Retina (tissue), 1 donor: ENCODE results near the gene FTL.

Source experiments
- DNase-seq: peaks from one replicate; pipeline ENCODE4 v3.0.0-alpha.2; 2016

FTL gene

GRCh38 chr19:48946463-48947257 lies 18.4 kb upstream of the FTL start:
- DNase-seq: no peak

- no peak for DNase-seq
These were observed 17.9 kb upstream of the FTL start for GRCh38 chr19:48947258-48947542.

- DNase-seq: no peak
These were observed 14.9 kb upstream of the FTL start for GRCh38 chr19:48950159-48950558.

DNA sequence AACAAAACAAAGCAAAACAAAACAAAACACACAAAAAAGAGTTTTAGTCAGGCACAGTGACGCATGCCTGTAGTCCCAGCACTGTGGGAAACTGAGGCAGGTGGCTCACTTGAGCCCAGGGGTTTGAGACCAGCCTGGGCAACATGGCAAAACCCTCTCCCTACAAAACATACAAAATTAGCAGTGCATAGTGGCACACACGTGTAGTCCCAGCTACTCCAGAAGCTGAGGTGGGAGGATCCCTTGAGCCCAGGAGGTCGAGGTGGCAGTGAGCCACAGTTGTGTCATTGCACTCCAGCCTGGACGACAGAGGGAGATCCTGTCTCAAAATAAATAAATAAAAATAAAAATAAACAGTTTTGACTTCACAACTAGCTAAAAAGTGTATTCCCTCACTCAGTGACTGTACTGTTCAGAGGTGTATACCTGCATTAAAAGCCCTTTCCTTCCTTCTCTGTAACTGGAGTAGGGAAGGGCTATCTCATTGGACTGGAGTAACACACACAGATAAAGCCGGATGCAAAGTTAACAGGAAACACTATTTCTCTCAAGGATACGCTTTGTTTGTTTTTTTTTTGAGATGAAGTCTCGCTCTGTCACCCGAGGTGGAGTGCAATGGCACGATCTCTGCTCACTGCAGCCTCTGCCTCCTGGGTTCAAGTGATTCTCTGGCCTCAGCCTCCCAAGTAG lies 14.1 kb upstream of the FTL start:
- no peak for DNase-seq

DNA sequence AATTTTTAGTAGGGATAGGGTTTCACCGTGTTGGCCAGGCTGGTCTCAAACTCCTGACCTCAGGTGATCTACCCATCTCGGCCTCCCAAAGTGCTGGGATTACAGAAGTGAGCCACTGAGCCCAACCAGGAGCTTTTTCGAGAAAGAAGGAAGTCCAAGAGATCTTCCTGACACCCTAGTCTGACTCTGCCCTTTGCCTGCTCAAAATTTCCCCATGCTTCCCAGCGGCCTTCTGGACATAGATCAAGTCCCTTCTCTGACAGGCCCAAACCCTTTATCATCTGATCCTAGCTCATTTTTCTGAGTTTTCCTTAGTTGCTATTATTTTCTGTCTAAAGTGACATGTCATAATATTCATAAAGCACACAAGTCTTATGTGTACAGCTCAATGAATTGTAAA lies 12.0 kb upstream of the FTL start:
- DNase-seq: no peak

DNA sequence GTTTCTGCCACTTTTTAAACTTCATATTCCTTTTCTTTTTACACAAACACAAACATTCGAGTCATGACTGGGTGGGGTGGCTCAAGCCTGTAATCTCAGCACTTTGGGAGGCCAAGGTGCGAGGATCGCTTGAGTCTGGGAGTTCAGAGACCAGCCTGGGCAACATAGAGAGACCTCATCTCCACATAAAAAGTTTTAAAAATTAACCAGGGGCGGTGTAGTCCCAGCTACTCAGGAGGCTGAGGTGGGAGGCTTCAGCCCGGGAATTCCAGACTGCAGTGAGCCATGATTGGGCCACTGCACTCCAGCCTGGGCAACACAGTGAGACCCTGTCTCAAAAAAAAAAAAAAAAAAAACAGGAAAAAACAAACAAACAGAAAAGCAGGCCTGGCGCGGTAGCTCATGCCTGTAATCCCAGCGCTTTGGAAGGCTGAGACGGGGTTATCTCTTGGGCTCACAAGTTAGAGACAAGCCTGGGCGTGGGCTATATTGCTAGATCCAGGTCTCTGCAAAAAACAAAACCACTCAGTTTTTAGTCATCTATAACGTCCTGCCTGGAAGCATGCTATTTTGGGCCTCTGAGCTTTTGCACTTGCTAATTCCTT lies 11.0 kb upstream of the FTL start:
- no peak for DNase-seq

GRCh38 chr19:48954595-48955307 lies 10.4 kb upstream of the FTL start, which contains the start of gene BAX:
TSS of gene BAX (plus strand) at chr19:48954875. CDS start at chr19:48954929, 54 bp downstream.
- DNase-seq: peak; percentile 97

GRCh38 chr19:48955308-48955958 lies 9.7 kb upstream of the FTL start:
- DNase-seq: no peak

GRCh38 chr19:48958006-48958405 lies 7.1 kb upstream of the FTL start:
- DNase-seq: no peak

DNA sequence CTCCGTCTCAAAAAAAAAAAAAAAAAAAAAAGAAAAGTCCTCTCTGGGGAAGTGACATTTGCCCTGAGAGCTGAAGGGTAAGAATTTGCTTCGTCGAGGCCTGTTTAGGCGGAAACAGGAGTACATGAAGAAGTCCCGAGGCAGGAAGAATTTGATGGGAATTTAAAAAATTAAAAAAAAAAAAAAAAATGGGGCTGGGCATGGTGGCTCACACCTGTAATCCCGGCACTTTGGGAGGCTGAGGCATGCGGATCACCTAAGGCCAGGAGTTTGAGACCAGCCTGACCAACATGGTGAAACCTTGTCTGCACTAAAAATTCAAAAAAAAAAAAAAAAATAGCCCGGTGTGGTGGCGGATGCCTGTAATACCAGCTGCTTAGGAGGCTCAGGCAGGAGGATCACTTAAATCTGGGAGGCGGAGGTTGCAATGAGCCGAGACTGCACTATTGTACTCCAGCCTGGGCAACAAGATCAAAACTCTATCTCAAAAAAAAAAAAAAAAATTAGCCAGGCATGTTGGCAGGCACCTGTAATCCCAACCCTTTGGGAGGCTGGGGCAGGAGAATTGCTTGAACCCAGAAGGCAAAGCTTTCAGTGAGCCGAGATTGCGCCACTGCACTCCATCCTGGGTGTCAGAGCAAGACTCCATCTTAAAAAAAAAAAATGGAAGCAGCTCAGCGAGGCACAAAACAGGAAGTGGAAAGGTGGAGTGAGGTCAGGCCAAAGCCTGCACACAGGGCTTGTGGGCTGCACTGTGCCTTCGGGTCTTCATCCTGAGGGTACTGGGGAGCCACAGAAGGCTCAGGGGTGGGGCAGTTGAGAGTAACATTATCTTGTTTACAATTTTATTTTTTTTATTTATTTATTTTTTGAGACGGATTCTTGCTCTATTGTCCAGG lies 5.5 kb upstream of the FTL start:
- DNase-seq: no peak

GRCh38 chr19:48961051-48961649 lies 4.0 kb upstream of the FTL start:
- DNase-seq: no peak

DNA sequence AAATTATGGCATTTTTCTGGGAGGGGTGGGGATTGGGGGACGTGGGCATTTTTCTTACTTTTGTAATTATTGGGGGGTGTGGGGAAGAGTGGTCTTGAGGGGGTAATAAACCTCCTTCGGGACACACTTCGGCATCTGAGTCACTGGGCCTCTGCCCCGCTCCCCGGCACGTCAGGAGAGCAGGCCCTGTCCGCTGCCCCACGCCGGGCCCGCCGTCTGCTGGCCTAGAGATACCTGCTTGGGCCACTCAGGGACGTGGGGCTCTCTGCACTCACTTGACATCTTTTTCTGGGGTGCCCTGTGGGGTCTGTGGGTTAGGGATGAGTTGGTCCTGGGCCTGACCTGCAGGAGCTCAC lies 3.5 kb upstream of the FTL start:
- no peak for DNase-seq

DNA sequence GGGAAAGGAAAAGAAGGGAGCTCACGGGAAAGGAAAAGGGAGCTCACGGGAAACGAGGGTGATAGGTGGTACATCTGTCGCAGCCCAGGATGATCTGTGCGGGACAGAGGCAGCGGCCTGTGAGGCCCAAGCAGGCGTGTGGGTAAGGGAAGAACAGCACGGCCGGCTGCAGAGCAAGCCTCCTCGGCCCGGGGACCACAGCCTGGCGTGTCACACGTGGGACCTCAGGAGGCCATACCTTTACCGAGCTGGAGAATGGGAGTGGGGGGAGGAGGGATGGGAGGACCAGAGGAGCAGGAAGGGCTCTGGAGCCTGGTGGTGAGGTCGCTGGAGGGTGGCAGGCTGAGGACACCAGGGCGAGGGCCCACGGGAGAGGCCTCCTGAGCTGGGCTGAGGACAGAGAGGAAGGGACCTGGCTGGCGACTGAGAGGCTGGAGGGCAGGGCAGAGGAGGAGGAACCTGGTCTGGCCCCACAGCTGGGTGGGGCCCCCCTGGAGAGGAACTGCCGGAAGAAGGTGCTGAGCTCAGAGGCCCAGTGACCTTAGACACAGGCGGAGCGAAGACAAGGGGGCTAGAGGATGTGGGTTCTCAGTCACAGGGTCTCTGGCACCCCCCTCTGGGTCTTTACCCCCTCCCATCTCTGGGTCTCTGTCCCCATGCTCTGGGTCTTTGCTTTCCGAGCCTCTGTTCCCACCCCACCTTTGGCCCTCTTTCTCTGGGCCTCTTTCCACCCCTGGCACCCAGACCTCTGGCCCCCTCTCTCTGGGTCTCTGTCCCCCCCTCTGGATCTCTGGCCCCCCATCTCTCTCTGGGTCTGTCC lies 2.9 kb upstream of the FTL start:
- DNase-seq: no peak

- DNase-seq: no peak
These were observed 2.3 kb upstream of the FTL start for GRCh38 chr19:48962849-48963165.

GRCh38 chr19:48963371-48964204 lies 1.5 kb upstream of the FTL start:
- peak; percentile 73 for DNase-seq

DNA sequence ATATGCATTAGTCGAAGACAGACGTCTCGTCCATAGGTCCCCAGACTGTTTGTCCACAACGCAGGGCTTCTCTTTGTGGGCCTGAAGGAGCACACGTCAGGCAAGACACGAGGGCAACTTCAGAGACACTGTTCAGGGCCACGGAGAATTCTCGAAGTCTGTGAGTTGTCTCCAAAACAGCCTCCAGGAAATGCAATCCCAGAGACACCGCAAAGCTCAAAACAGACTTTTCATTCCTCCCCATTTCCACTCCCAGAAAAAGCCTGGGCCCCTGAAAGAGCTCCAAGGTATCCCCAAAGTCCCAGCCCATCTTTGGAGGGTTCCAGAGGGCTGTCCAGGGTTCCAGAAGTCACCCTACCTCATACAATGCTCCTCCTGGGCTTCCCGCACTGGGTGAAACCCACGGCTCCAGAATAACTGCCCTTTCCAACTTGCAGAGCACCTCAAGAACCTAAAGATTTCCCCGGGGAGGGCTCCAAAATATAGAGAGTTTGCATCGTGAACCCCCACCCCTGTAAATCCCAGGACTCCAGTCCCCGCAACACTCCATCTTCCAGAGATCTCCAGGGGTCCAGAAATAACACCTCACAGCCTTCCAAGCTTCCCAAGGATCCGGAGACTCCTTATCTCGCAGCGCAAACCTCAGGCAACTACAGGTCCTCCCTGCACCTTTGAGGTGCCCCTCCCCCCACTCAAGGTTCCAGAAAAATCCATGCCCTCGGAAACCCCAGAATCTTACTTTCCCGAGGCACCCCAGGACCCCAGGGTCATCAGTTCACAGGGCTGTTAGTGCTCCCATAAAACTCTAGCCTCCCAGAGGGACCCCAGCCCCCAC lies 687 bp upstream of the FTL start:
- DNase-seq: peak; percentile 54

DNA sequence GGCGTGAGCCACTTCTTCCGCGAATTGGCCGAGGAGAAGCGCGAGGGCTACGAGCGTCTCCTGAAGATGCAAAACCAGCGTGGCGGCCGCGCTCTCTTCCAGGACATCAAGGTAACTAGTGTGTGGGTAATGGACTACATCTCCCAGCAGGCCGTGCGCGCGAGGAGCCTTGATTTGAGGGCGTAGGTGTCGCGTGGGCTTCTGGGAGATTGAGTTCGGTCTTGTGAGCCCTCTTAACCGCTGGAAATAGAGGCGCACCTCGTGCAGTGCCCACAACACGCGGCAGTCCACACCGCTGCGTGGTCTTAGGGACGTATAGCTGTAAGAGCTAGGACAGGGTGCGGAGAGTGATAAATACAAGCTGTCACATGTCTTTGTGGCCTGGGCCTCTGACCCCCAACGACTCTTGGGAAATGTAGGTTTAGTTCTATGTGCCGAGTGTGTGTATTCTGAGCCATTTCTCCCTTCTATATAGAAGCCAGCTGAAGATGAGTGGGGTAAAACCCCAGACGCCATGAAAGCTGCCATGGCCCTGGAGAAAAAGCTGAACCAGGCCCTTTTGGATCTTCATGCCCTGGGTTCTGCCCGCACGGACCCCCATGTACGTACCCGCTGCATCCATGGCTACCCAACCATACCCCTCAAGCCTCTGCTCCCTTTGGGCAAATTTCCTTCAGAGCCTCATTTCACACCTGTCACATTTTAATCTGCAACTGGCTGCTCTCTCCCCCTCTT lies 864 bp downstream of the FTL start:
- peak; percentile 97 for DNase-seq
